Prostate gland (tissue), 2 donors: Measurements from ENCODE around the gene LYRM2. TPM values are rescaled to one million over a fixed set of nuclear protein-coding genes. Genes with fewer than 3 reads are reported as not detected.
A peak's percentile ranks its signal among the peaks of the same experiment; 100 is the strongest.

ENCODE experiments used
- DNase-seq: peaks from one replicate; pipeline ENCODE4 v3.0.0-alpha.2; 2019; ENCODE audit warnings: low spot score
- H3K27ac ChIP-seq, 2 donors: fragments of 200-600 bp; sonication (generic); 2 replicates each; pipeline ENCODE4 v1.5.1; 2017 to 2019
- H3K27me3 ChIP-seq: fragments of 200-600 bp; sonication (generic); replicated peaks from 2 replicates; pipeline ENCODE4 v1.5.1; 2019; ENCODE audit not compliant: insufficient read depth
- H3K36me3 ChIP-seq, 2 donors: fragments of 200-600 bp; sonication (generic); 1 replicate in 1 of 2; 2 replicates in 1 of 2; pipeline versions ENCODE4 v1.5.1 to v1.8.1; 2017 to 2019
- H3K4me1 ChIP-seq: fragments of 200-600 bp; sonication (generic); replicated peaks from 2 replicates; pipeline ENCODE4 v1.5.1; 2019
- H3K4me3 ChIP-seq, 2 donors: fragments of 200-600 bp; sonication (generic); 2 replicates each; pipeline ENCODE4 v1.5.1; 2017 to 2019
- H3K9me3 ChIP-seq: fragments of 200-600 bp; sonication (generic); 2 replicates; pipeline ENCODE4 v1.5.1; 2017
- CTCF ChIP-seq, 4 experiments: fragments of 200-600 bp in 2 of 4; fragments of 450-650 bp in 2 of 4; sonication (generic) in 2 of 4; IDR thresholded peaks; 1 replicate in 3 of 4; 2 replicates in 1 of 4; pipeline ENCODE4 v1.5.1; 2016 to 2019; ENCODE audit warnings: antibody characterized with exemption in 4 of 4, mild to moderate bottlenecking in 2 of 4, moderate library complexity in 2 of 4
- POLR2A ChIP-seq: fragments of 450-650 bp; IDR thresholded peaks from one replicate; pipeline ENCODE4 v1.6.1; 2016; ENCODE audit warnings: antibody characterized with exemption, mild to moderate bottlenecking
- POLR2AphosphoS5 ChIP-seq: sonication (generic); formaldehyde crosslinking; IDR thresholded peaks from one replicate; pipeline ENCODE4 v1.6.1; 2017; ENCODE audit warnings: antibody characterized with exemption
- WGBS: methylation state at CpG from one replicate; pipeline ENCODE4 v1.1.5; 2018; 5-methylcytosine and 5-hydroxymethylcytosine counted together
- intact Hi-C: fragments of 100-400 bp; cut with DNase I; formaldehyde crosslinking; loops from one replicate; pipeline ENCODE4 v1.14.2; 2022
- total RNA-seq, 2 donors: library from RNA; depleted of rRNA; stranded (reverse); fragments of >200 nt; gene quantifications; one replicate each; pipeline ENCODE4 v1.1.0, GENCODE V29; 2016

LYRM2 gene
- total RNA-seq, 2 donors from 2014 or later, result 21.3 to 25.7 TPM

- Histone ChIP-seq H3K27me3 (no peaks in the 10 kb centered on the region), H3K27ac (no peak overlapping the region), H3K4me3 (no peak overlapping the region), H3K4me1 (no peaks in the 10 kb centered on the region), H3K36me3 (no peaks in the 10 kb centered on the region), H3K9me3 (no peaks in the 10 kb centered on the region)
- TF ChIP-seq POLR2AphosphoS5, result no peak
- intact Hi-C loops, result no loop called here
- DNase-seq, result no peak
- 97% methylated on average over 6 of the region's 6 CpGs for WGBS
These were observed 36.4 kb downstream of the LYRM2 start for GRCh38 chr6:89602166-89602565.

DNA sequence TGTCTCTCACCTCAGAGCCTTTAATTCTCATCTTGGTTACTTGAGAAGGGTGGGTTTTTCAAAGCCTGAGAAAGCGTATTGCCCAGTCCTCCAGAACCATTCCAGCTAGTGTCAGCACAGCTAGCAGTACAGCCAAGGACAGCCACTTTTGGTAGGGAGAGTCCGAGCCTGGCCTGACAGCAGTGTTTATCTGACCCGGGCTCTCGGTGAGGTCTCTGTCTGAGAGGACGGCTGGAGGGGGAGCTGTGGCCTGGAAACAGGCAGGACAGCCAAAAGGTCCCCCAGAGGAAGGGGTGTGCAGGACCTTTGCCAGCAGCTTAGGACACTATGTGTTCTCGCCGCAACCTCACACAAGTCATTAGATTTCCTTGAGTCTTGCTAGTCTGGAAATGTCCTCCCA is 38.8 kb downstream of the LYRM2 start:
- Histone ChIP-seq H3K4me1 (no peaks in the 10 kb centered on the region), H3K36me3 (no peaks in the 10 kb centered on the region), H3K27ac (no peak overlapping the region), H3K4me3 (no peak overlapping the region), H3K27me3 (no peaks in the 10 kb centered on the region), H3K9me3 (no peaks in the 10 kb centered on the region)
- DNase-seq, result no peak
- TF ChIP-seq POLR2A (no peak), CTCF (IDR thresholded peaks at IDR 0.05) (no peak), POLR2AphosphoS5 (no peak)
- WGBS, result 66% methylated on average over 7 of the region's 7 CpGs
- intact Hi-C loops, result no loop called here

GRCh38 chr6:89597988-89598387 is 40.6 kb downstream of the LYRM2 start:
- Histone ChIP-seq H3K36me3 (no peaks in the 10 kb centered on the region), H3K4me1 (no peaks in the 10 kb centered on the region), H3K9me3 (no peaks in the 10 kb centered on the region), H3K27me3 (no peaks in the 10 kb centered on the region), H3K27ac (no peak overlapping the region), H3K4me3 (no peak overlapping the region)
- 36% methylated on average over 3 of the region's 3 CpGs for WGBS
- intact Hi-C loops, result no loop called here
- no peak for DNase-seq
- TF ChIP-seq CTCF (IDR thresholded peaks at IDR 0.05) (peak in 2 of 4 experiments; percentile 30 to 43), POLR2AphosphoS5 (no peak), POLR2A (no peak)

DNA sequence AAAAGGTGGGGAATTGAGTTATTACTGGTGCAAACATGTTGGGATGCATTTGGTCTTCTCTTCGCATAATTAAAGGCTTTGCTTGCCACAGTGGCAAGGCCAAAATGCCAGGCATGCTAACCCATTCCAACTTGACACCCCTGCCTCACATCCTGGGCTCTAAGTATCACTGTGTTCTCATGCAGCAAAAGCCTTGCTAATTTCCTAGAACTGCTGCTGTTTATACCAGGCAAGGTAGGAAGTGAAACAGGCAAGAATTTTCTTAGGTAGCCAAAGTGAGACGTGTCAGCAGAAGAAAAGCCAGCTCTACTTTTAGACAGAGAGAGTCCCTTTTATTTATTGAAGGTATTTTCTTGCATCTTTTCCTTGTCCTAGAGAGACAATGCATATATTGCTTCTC is 41.2 kb downstream of the LYRM2 start:
- Histone ChIP-seq H3K27ac (no peak overlapping the region), H3K27me3 (no peaks in the 10 kb centered on the region), H3K36me3 (no peaks in the 10 kb centered on the region), H3K9me3 (no peaks in the 10 kb centered on the region), H3K4me3 (no peak overlapping the region), H3K4me1 (no peaks in the 10 kb centered on the region)
- WGBS, result 61% methylated on average over 2 of the region's 2 CpGs
- intact Hi-C loops, result no loop called here
- TF ChIP-seq POLR2AphosphoS5, result no peak
- TF ChIP-seq POLR2A, result no peak
- TF ChIP-seq CTCF (IDR thresholded peaks at IDR 0.05), result no peak
- DNase-seq, result no peak

DNA sequence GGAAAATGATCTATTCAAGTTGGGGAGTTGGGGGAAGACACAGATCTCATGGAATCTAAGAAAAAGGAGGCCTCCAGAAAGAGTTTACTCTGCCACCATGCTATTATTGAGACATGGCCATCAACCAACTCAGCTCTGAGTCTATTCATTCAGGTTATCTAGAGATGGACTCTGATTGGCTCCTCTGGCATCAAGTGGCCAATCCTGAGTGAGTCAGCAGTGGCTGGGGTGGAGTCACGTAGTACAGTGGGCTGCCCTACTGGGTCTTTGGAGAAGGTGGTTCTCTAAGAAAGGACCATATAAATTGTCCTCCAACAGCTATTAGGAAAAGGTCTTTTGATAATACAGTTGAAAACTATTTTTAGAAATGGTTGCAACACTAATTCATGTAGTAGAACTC is 42.1 kb downstream of the LYRM2 start:
- 59% methylated on average over 1 of the region's 1 CpG for WGBS
- no peak for DNase-seq

More for the DNA sequence above, 42.1 kb downstream of the LYRM2 start:
- intact Hi-C loops, result no loop called here
- Histone ChIP-seq H3K36me3 (no peaks in the 10 kb centered on the region), H3K27me3 (no peaks in the 10 kb centered on the region), H3K9me3 (no peaks in the 10 kb centered on the region), H3K4me1 (no peaks in the 10 kb centered on the region), H3K27ac (peak overlapping the region in 1 of 2 donors; percentile 14), H3K4me3 (no peak overlapping the region)
- no peak for TF ChIP-seq CTCF (IDR thresholded peaks at IDR 0.05)
- no peak for TF ChIP-seq POLR2AphosphoS5
- no peak for TF ChIP-seq POLR2A
